GM12878 (cell line): ENCODE results near the gene GANAB. TPM values are rescaled to one million over a fixed set of nuclear protein-coding genes. Genes with fewer than 3 reads are reported as not detected.

Experiments
- ATF3 ChIP-seq: IDR thresholded peaks from 2 replicates; pipeline ENCODE4 v1.6.1; 2011; ENCODE audit warnings: low read depth, mild to moderate bottlenecking, low read length, moderate library complexity, borderline replicate concordance; ENCODE audit errors: extremely low read depth
- ESRRA ChIP-seq: IDR thresholded peaks from 2 replicates; pipeline ENCODE4 v1.6.1; 2012; ENCODE audit warnings: mild to moderate bottlenecking, low read length, improper control_type of control experiment
- HDGF ChIP-seq: fragments of 450-650 bp; IDR thresholded peaks from 2 replicates; pipeline ENCODE4 v1.6.1; 2016; ENCODE audit warnings: antibody characterized with exemption
- IRF3 ChIP-seq: fragments of 450-650 bp; IDR thresholded peaks from 2 replicates; pipeline ENCODE4 v1.6.1; 2014; ENCODE audit warnings: mild to moderate bottlenecking
- IRF5 ChIP-seq: fragments of 450-650 bp; IDR thresholded peaks from 2 replicates; pipeline ENCODE4 v1.6.1; 2017; ENCODE audit warnings: borderline replicate concordance
- MLLT1 ChIP-seq: fragments of 450-650 bp; IDR thresholded peaks from 2 replicates; pipeline ENCODE4 v1.6.1; 2016; ENCODE audit warnings: mild to moderate bottlenecking
- MTA2 ChIP-seq: fragments of 450-650 bp; IDR thresholded peaks from 2 replicates; pipeline ENCODE4 v1.6.1; 2016; ENCODE audit warnings: low read depth, mild to moderate bottlenecking, moderate library complexity
- MXI1 ChIP-seq: fragments of 150-350 bp; IDR thresholded peaks from 2 replicates; pipeline ENCODE4 v1.6.1; 2011; ENCODE audit warnings: low read depth, mild to moderate bottlenecking, inconsistent platforms, low read length, improper control_type of control experiment
- MYB ChIP-seq: fragments of 150-350 bp; IDR thresholded peaks from 2 replicates; pipeline ENCODE4 v1.6.1; 2014; ENCODE audit warnings: mild to moderate bottlenecking, low read depth, low read length, borderline replicate concordance
- NFXL1 ChIP-seq: fragments of 450-650 bp; IDR thresholded peaks from 2 replicates; pipeline ENCODE4 v1.6.1; 2017; ENCODE audit warnings: antibody characterized with exemption, mild to moderate bottlenecking, borderline replicate concordance
- PBX3 ChIP-seq: IDR thresholded peaks from 2 replicates; pipeline ENCODE4 v1.6.1; 2011; ENCODE audit warnings: mild to moderate bottlenecking, low read depth, low read length, moderate library complexity; ENCODE audit not compliant: insufficient replicate concordance
- SMAD5 ChIP-seq: IDR thresholded peaks from 2 replicates; pipeline ENCODE4 v1.6.1; 2016; ENCODE audit warnings: antibody characterized with exemption, low read depth
- SPI1 ChIP-seq: IDR thresholded peaks from 2 replicates; pipeline ENCODE4 v1.6.1; 2011; ENCODE audit warnings: low read depth, mild to moderate bottlenecking, low read length, moderate library complexity, borderline replicate concordance; ENCODE audit not compliant: insufficient read depth
- WRNIP1 ChIP-seq: IDR thresholded peaks from 2 replicates; pipeline ENCODE4 v1.6.1; 2011; ENCODE audit warnings: low read depth, low read length, improper control_type of control experiment, borderline replicate concordance
- ZNF622 ChIP-seq: fragments of 450-650 bp; IDR thresholded peaks from 2 replicates; pipeline ENCODE4 v1.6.1; 2017; ENCODE audit warnings: mild to moderate bottlenecking, inconsistent platforms
- ZNF687 ChIP-seq: fragments of 450-650 bp; IDR thresholded peaks from 2 replicates; pipeline ENCODE4 v1.6.1; 2017; ENCODE audit warnings: mild to moderate bottlenecking, moderate library complexity
- polyA plus RNA-seq, 11 experiments: library from polyadenylated mRNA; depleted of rRNA in 4 of 11; unstranded in 6 of 11; stranded (reverse) in 5 of 11; fragments of >200 nt; fragmentation: Nextera tagmentation in 4 of 11; fragmentation: Illumina TruSeq in 1 of 11; extraction: Ambion mirVana in 4 of 11; extraction: Trizol in 1 of 11; gene quantifications; 1 replicate in 1 of 11; 2 replicates in 10 of 11; pipeline versions ENCODE4 v1.2.1 to v1.2.3, GENCODE V29; 2011 to 2016; ENCODE audit warnings: inconsistent platforms in 2 of 11, missing spikeins in 2 of 11, low read depth in 1 of 11
- total RNA-seq, 4 experiments: library from RNA; depleted of rRNA in 3 of 4; stranded (reverse); fragments of >200 nt in 3 of 4; fragmentation: Illumina TruSeq in 1 of 4; extraction: Trizol in 1 of 4; gene quantifications; 2 replicates each; pipeline versions ENCODE4 v1.2.1 to v1.2.3, GENCODE V29; 2013 to 2021

Gene GANAB
- total and polyA plus RNA-seq, 10 of the 15 experiments (the other 5 are each of a cell fraction or from before 2014, with no cell fraction given) = 4.5 to 175 (median 102) TPM

- TF ChIP-seq MXI1 (peak; percentile 83), MYB (no peak), HDGF (no peak), MLLT1 (peak; percentile 99), WRNIP1 (no peak), ZNF622 (no peak), ZNF687 (peak; percentile 29; the same call in 1 of the 2 replicates), ESRRA (no peak), IRF5 (no peak), MTA2 (peak; percentile 32; the same call in 1 of the 2 replicates), PBX3 (no peak), SPI1 (peak; percentile 84), ATF3 (peak; percentile 90), NFXL1 (no peak), IRF3 (no peak), SMAD5 (peak; percentile 39; the same call in 1 of the 2 replicates)
Observed at GRCh38 chr11:62678770-62679696, 32.6 kb upstream of the GANAB start, which contains the start of gene UBXN1 (continued).
